SK-N-SH treated with all-trans-retinoic acid at 6 μM for 48 hours (cell line): ENCODE data around the gene SCAMP3.
"Not testable (repeated sequence)": the region's sequence is repeated elsewhere in the genome, so short reads cannot be mapped to it uniquely, and the experiment has no call there.

Experiments used
- BACH2 ChIP-seq: fragments of 250-450 bp; sonication (Bioruptor Pico); IDR thresholded peaks from 2 replicates; pipeline ENCODE4 v1.9.0; 2021; ENCODE audit warnings: mild to moderate bottlenecking, borderline replicate concordance
- CSDC2 ChIP-seq: fragments of 250-450 bp; sonication (Bioruptor Pico); IDR thresholded peaks from 2 replicates; pipeline ENCODE4 v1.5.0; 2020; ENCODE audit warnings: mild to moderate bottlenecking, moderate library complexity
- OSR1 ChIP-seq: fragments of 250-450 bp; sonication (Bioruptor Pico); IDR thresholded peaks from 2 replicates; pipeline ENCODE4 v1.8.0; 2022; ENCODE audit warnings: moderate library complexity, mild to moderate bottlenecking, inconsistent platforms
- PATZ1 ChIP-seq: fragments of 250-450 bp; sonication (Bioruptor Pico); IDR thresholded peaks from 2 replicates; pipeline ENCODE4 v1.8.0; 2020; ENCODE audit warnings: mild to moderate bottlenecking, moderate library complexity, borderline replicate concordance
- POU6F1 ChIP-seq: fragments of 250-450 bp; sonication (Bioruptor Pico); IDR thresholded peaks from 2 replicates; pipeline ENCODE4 v1.8.0; 2021; ENCODE audit warnings: low read depth, mild to moderate bottlenecking, moderate library complexity, borderline replicate concordance
- PPARA ChIP-seq: fragments of 250-450 bp; sonication (Bioruptor Pico); IDR thresholded peaks from 2 replicates; pipeline ENCODE4 v1.5.0; 2020; ENCODE audit warnings: mild to moderate bottlenecking, borderline replicate concordance
- ZFP3 ChIP-seq: fragments of 250-450 bp; sonication (Bioruptor Pico); IDR thresholded peaks from 2 replicates; pipeline ENCODE4 v1.5.0; 2020; ENCODE audit warnings: mild to moderate bottlenecking, moderate library complexity

- TF ChIP-seq ZFP3; BACH2 (CRISPR knock-in tag); POU6F1 (CRISPR knock-in tag); OSR1; PPARA (CRISPR knock-in tag); CSDC2 (CRISPR knock-in tag); PATZ1 (CRISPR knock-in tag): not testable (repeated sequence)
These were observed 15.4 kb downstream of the SCAMP3 start for GRCh38 chr1:155246796-155247195.
